Pancreas (tissue), 10 donors: Measurements from ENCODE around the gene ZDHHC14. TPM values are rescaled to one million over a fixed set of nuclear protein-coding genes. Genes with fewer than 3 reads are reported as not detected.

ENCODE experiments used
- ATAC-seq, 4 donors: fragments of 200-7000 bp; cut with Tn5 transposase; one replicate each; pipeline versions ENCODE4 v1.8.0 to v1.9.1; 2020; ENCODE audit warnings: mild to moderate bottlenecking in 4 of 4, moderate library complexity in 4 of 4
- DNase-seq, 6 donors: peaks; one replicate each; pipeline ENCODE4 v3.0.0-alpha.2; 2020
- FAIRE-seq: peaks from 2 replicates; lab custom pipeline; 2012; peaks lifted over from hg19 to GRCh38; lab: Jason Lieb, UNC
- H3K27ac ChIP-seq, 4 donors: fragments of 200-600 bp; sonication (generic); 1 replicate in 3 of 4; 2 replicates in 1 of 4; pipeline versions ENCODE4 v1.5.0 to v1.8.0; 2020
- H3K27me3 ChIP-seq, 4 donors: fragments of 200-600 bp; one replicate each; pipeline ENCODE4 v1.8.0; 2021
- H3K36me3 ChIP-seq, 3 donors: fragments of 200-600 bp; sonication (generic) in 1 of 3; one replicate each; pipeline versions ENCODE4 v1.5.0 to v1.8.0; 2020 to 2021
- H3K4me1 ChIP-seq, 3 donors: fragments of 200-600 bp; one replicate each; pipeline ENCODE4 v1.8.0; 2021
- H3K4me3 ChIP-seq, 4 donors: fragments of 200-600 bp; sonication (generic) in 2 of 4; one replicate each; pipeline versions ENCODE4 v1.5.0 to v1.8.0; 2020 to 2021
- H3K9me3 ChIP-seq, 4 donors: fragments of 200-600 bp; one replicate each; pipeline ENCODE4 v1.8.0; 2021
- WGBS, 2 donors: extraction: QIAGEN DNeasy Blood & Tissue Kit; methylation state at CpG; one replicate each; pipeline ENCODE4 v1.1.7; 2013; 5-methylcytosine and 5-hydroxymethylcytosine counted together
- intact Hi-C, 3 donors: fragments of 100-400 bp; cut with DNase I; formaldehyde crosslinking; loops; one replicate each; pipeline versions ENCODE4 v1.11.1 to v1.14.2; 2022
- polyA plus RNA-seq, 2 donors: library from polyadenylated mRNA; stranded (reverse); fragments of 200-250 nt; gene quantifications; one replicate each; pipeline ENCODE4 v1.2.3, GENCODE V29; 2013
- total RNA-seq, 6 donors: library from RNA; stranded (reverse); fragmentation: NEBNext Ultra II Directional in 4 of 6; extraction: Animal tissue kit (Norgen Biotek cat#: 25700) in 4 of 6; gene quantifications; one replicate each; pipeline versions ENCODE4 v1.2.1 to v1.2.4, GENCODE V29; 2021 to 2023
- TF ChIP-seq, protein P1 (sequence below), 4 donors: fragments of 200-600 bp; sonication (generic) in 3 of 4; IDR thresholded peaks; one replicate each; pipeline versions ENCODE4 v1.5.0 to v1.8.0; 2021; ENCODE audit warnings: antibody characterized with exemption in 4 of 4
- donor health status: healthy with polysubstance abuse.
- donor health status: DM: no; HTN: no; CAD: no; lungs with moderate emphysema.
- donor health status: DM: no; HTN: no; CAD: no.
- donor health status: control.
- donor health status: control.
- donor health status: Bipolar disorder and iron deficiency.
- donor health status: DM: yes; HTN: yes; CAD: no.
- donor health status: DM: no; HTN: no; CAD: no.
- donor health status: DM: no; HTN: no; CAD: no.
- donor health status: DM: yes; HTN: yes; CAD: no.

The ZDHHC14 gene
- total and polyA plus RNA-seq, 8 donors: 3.1 to 9.9 (median 4.5) TPM

DNA sequence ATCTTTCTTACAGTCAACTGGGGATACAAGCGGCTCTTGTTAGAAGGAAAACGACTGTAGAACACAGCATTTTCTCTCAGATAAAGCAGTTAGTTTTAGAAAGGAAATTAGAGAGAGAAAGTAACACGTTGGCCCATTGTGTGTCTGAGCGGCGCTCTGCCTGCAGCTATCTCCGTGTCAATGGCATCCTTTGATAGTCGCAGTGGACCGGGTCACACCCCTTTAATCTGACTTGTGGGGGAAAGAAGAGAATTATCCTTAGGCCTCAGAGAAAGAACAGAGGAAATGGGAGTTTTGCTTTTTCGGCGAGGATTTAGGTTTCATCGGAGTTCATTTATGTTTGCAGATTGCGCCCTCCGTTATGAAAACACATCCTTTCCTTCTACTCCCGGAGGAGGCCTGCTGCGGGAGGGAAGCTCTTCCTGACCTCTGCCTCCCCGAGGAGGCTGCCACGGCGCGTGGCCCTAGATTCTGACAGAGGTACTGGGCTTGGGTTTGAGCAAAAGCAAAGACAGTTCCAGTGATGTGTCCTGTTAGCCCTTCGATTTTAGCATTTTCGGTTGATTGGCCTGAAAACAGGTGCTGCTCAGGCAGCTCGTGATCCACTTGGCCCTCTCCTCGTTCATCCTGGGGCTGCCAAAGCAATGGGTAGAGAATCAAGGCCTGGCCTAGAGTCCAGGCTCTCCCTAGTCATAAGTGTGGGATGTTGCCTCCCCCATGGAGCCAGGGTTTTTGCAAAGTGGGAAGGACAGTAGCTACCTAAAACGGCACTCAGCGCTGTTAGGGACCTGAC, 74.9 kb downstream of the ZDHHC14 start:
- H3K27ac ChIP-seq: no peak overlapping the region
- no peak overlapping the region for H3K4me3 ChIP-seq
- ATAC-seq (no peak), FAIRE-seq (no peak), DNase-seq (no peak)
- TF ChIP-seq, protein P1, sequence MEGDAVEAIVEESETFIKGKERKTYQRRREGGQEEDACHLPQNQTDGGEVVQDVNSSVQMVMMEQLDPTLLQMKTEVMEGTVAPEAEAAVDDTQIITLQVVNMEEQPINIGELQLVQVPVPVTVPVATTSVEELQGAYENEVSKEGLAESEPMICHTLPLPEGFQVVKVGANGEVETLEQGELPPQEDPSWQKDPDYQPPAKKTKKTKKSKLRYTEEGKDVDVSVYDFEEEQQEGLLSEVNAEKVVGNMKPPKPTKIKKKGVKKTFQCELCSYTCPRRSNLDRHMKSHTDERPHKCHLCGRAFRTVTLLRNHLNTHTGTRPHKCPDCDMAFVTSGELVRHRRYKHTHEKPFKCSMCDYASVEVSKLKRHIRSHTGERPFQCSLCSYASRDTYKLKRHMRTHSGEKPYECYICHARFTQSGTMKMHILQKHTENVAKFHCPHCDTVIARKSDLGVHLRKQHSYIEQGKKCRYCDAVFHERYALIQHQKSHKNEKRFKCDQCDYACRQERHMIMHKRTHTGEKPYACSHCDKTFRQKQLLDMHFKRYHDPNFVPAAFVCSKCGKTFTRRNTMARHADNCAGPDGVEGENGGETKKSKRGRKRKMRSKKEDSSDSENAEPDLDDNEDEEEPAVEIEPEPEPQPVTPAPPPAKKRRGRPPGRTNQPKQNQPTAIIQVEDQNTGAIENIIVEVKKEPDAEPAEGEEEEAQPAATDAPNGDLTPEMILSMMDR (IDR thresholded peaks at IDR 0.05): no peak
- WGBS, 2 donors: 82 to 86% methylated on average over 25 of the region's 25 CpGs
- no peaks in the 10 kb centered on the region for H3K36me3 ChIP-seq
- H3K9me3 ChIP-seq: no peaks in the 10 kb centered on the region
- intact Hi-C loops: no loop called here
- H3K27me3 ChIP-seq: no peaks in the 10 kb centered on the region
- peaks cover 0 to 10% (median 6%) of the 10 kb centered on the region in 3 donors for H3K4me1 ChIP-seq

- no peaks in the 10 kb centered on the region for H3K9me3 ChIP-seq
- ATAC-seq (no peak), DNase-seq (no peak), FAIRE-seq (no peak)
- 62 to 63% methylated on average over 4 of the region's 4 CpGs for WGBS, 2 donors
- no peak overlapping the region for H3K4me3 ChIP-seq
- no peaks in the 10 kb centered on the region for H3K36me3 ChIP-seq
- H3K27me3 ChIP-seq: no peaks in the 10 kb centered on the region
- TF ChIP-seq, protein P1 (IDR thresholded peaks at IDR 0.05): no peak
- H3K27ac ChIP-seq: no peak overlapping the region
- intact Hi-C loops: no loop called here
- H3K4me1 ChIP-seq: peaks cover 2 to 15% (median 7%) of the 10 kb centered on the region in 3 donors
Measured at GRCh38 chr6:157456524-157456829, 75.5 kb downstream of the ZDHHC14 start.

DNA sequence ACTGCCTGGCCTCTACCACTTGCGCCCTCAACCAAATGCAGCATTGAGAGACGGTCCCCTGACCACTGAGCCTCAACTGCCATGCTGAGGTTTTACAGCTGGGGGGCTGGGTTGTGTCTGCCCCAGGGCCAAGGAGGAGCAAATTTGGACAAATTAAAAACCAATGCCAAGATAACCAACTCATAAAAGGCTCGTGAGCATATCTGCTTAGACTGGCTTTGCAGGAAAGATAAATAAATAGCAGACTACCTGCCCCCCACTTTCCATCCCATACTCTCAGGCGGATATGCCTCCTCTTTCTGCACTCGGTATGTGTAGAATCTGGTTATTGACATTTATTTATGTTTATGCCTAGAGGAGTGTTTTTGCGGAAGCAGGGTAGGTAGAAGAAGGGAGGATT, 76.8 kb downstream of the ZDHHC14 start:
- Histone ChIP-seq H3K36me3 (no peaks in the 10 kb centered on the region), H3K4me3 (no peak overlapping the region), H3K4me1 (peaks cover 5 to 16% (median 11%) of the 10 kb centered on the region in 3 donors), H3K27me3 (no peaks in the 10 kb centered on the region), H3K27ac (no peak overlapping the region), H3K9me3 (no peaks in the 10 kb centered on the region)
- TF ChIP-seq, protein P1 (IDR thresholded peaks at IDR 0.05): no peak
- DNase-seq (no peak), FAIRE-seq (no peak), ATAC-seq (no peak)
- 82 to 84% methylated on average over 6 of the region's 6 CpGs for WGBS, 2 donors
- intact Hi-C loops: no loop called here

GRCh38 chr6:157459327-157459726, 78.3 kb downstream of the ZDHHC14 start:
- no peak for DNase-seq
- TF ChIP-seq, protein P1 (IDR thresholded peaks at IDR 0.05): no peak
- H3K9me3 ChIP-seq: no peaks in the 10 kb centered on the region
- no peak overlapping the region for H3K4me3 ChIP-seq
- H3K36me3 ChIP-seq: no peaks in the 10 kb centered on the region
- H3K27ac ChIP-seq: no peak overlapping the region
- FAIRE-seq: no peak
- no peaks in the 10 kb centered on the region for H3K27me3 ChIP-seq
- ATAC-seq: no peak
- intact Hi-C loops: no loop called here
- WGBS, 2 donors: 86 to 87% methylated on average over 5 of the region's 5 CpGs
- H3K4me1 ChIP-seq: peaks cover 5 to 16% (median 11%) of the 10 kb centered on the region in 3 donors
